Measurements from ENCODE around the gene UGT1A7. TPM values are rescaled to one million over a fixed set of nuclear protein-coding genes. Genes with fewer than 3 reads are reported as not detected.
"Not testable (repeated sequence)": the region's sequence is repeated elsewhere in the genome, so short reads cannot be mapped to it uniquely, and the experiment has no call there.

The UGT1A7 gene
- not detected for polyA plus RNA-seq (2013, experiment 1 of 2)
- not detected for polyA plus RNA-seq (2013, experiment 2 of 2)

DNA sequence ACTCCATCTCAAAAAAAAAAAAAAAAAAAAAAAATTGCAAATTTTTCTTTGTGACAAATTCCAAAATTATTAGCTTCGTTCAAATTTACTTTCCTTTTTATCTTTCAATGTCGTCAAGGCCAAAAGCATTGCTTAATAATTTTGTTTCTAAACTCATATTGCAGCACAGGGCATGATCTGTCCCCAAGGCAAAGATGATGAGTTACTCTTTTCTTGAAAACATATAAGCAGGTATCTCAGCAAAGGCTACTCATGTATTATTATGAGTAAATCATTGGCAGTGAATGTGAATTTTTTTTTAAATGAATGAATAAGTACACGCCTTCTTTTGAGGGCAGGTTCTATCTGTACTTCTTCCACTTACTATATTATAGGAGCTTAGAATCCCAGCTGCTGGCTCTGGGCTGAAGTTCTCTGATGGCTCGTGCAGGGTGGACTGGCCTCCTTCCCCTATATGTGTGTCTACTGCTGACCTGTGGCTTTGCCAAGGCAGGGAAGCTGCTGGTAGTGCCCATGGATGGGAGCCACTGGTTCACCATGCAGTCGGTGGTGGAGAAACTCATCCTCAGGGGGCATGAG is at the start of gene UGT1A7:
UGT1A7 (plus strand) TSS at position 381 of the 579 bp plus-strand sequence; CDS start at position 418, 37 bp downstream.
- Histone ChIP-seq H3K9ac (ENCODE audit: low read depth, low read length) (no peak within 1 kb of the TSS), H3K36me3 (ENCODE audit: insufficient read depth, low read length) (no peaks in the 10 kb centered on the region), H3K27ac (ENCODE audit: low read depth, low read length) (no peak within 1 kb of the TSS), H3K4me1 (ENCODE audit: insufficient read depth, low read length) (no peaks in the 10 kb centered on the region), H3K9me3 (ENCODE audit: insufficient read depth, low read depth, low read length) (no peaks in the 10 kb centered on the region), H3K4me3 (ENCODE audit: low read length) (no peak within 1 kb of the TSS), H3K27me3 (ENCODE audit: insufficient read depth, low read length) (no peaks in the 10 kb centered on the region)
- 83% methylated on average over 5 of the region's 5 CpGs for WGBS

GRCh38 chr2:233636306-233636705 is 45.4 kb upstream of the UGT1A7 start, which contains the start of gene UGT1A10:
Gene UGT1A10, plus strand, starts transcription at chr2:233636448. Its CDS starts 75 bp downstream, at chr2:233636523.
- H3K36me3 ChIP-seq (ENCODE audit: insufficient read depth, low read length); H3K4me3 ChIP-seq (ENCODE audit: low read length); H3K27me3 ChIP-seq (ENCODE audit: insufficient read depth, low read length); H3K27ac ChIP-seq (ENCODE audit: low read depth, low read length); H3K9ac ChIP-seq (ENCODE audit: low read depth, low read length); H3K4me1 ChIP-seq (ENCODE audit: insufficient read depth, low read length); H3K9me3 ChIP-seq (ENCODE audit: insufficient read depth, low read depth, low read length): not testable (repeated sequence)
- WGBS: 94% methylated on average over 10 of the region's 10 CpGs

DNA sequence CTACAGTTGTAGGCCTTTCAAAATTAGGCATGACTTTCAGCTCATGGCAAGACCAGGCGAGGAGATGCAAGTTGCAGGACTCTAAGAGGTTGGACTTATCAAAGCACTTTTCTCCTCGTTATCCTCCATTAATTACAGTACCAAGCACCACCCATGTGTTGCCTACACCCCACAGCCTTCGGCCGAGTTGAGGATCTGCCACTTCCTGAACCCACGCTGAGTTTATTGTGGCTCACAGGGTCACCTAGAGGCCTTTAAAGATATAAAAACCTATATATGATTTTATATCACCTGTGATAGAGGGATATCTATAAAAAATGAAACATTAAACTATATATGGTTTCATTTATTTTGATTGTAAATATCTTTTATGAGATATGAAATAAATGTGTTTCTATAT is 42.9 kb upstream of the UGT1A7 start:
- H3K27ac ChIP-seq (ENCODE audit: low read depth, low read length): no peak overlapping the region
- 89% methylated on average over 5 of the region's 5 CpGs for WGBS
- no peaks in the 10 kb centered on the region for H3K36me3 ChIP-seq (ENCODE audit: insufficient read depth, low read length)
- no peaks in the 10 kb centered on the region for H3K9me3 ChIP-seq (ENCODE audit: insufficient read depth, low read depth, low read length)
- no peak overlapping the region for H3K4me3 ChIP-seq (ENCODE audit: low read length)
- H3K9ac ChIP-seq (ENCODE audit: low read depth, low read length): no peak overlapping the region
- no peaks in the 10 kb centered on the region for H3K27me3 ChIP-seq (ENCODE audit: insufficient read depth, low read length)
- no peaks in the 10 kb centered on the region for H3K4me1 ChIP-seq (ENCODE audit: insufficient read depth, low read length)

GRCh38 chr2:233639860-233640259 is 41.8 kb upstream of the UGT1A7 start:
- Histone ChIP-seq H3K9ac (ENCODE audit: low read depth, low read length) (no peak overlapping the region), H3K4me3 (ENCODE audit: low read length) (no peak overlapping the region), H3K27me3 (ENCODE audit: insufficient read depth, low read length) (no peaks in the 10 kb centered on the region), H3K36me3 (ENCODE audit: insufficient read depth, low read length) (no peaks in the 10 kb centered on the region), H3K4me1 (ENCODE audit: insufficient read depth, low read length) (no peaks in the 10 kb centered on the region), H3K9me3 (ENCODE audit: insufficient read depth, low read depth, low read length) (peaks cover 3% of the 10 kb centered on the region; the same call in 1 of the 2 replicates), H3K27ac (ENCODE audit: low read depth, low read length) (no peak overlapping the region)

DNA sequence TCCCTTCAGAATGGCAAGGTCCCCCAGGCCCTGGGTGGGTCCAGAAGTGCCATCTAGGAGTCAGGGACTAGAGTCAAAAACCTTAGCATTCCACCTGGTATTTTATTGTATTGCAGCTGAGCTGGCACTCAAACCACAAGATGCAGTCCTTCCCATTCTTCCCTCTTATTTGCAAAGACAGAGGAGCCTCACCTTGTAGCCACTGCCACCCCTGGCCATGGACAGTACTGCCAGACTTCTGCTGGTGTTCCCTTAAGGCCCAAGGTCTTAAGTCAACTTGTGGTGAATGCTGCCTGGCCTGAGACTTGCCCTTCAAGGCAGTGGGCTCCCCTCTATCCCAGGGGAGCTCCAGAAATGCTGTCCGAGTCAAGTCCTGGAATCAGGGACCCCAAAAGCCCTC is 38.6 kb upstream of the UGT1A7 start:
- peaks cover 24% of the 10 kb centered on the region for H3K9me3 ChIP-seq (ENCODE audit: insufficient read depth, low read depth, low read length)
- H3K27me3 ChIP-seq (ENCODE audit: insufficient read depth, low read length): no peaks in the 10 kb centered on the region
- whole genome bisulfite sequencing: 93% methylated on average over 1 of the region's 1 CpG
- no peak overlapping the region for H3K9ac ChIP-seq (ENCODE audit: low read depth, low read length)
- no peaks in the 10 kb centered on the region for H3K36me3 ChIP-seq (ENCODE audit: insufficient read depth, low read length)
- H3K27ac ChIP-seq (ENCODE audit: low read depth, low read length): no peak overlapping the region
- H3K4me1 ChIP-seq (ENCODE audit: insufficient read depth, low read length): no peaks in the 10 kb centered on the region
- H3K4me3 ChIP-seq (ENCODE audit: low read length): no peak overlapping the region

GRCh38 chr2:233646033-233646432 is 35.7 kb upstream of the UGT1A7 start:
- 90% methylated on average over 3 of the region's 3 CpGs for WGBS
- H3K4me3 ChIP-seq (ENCODE audit: low read length); H3K9ac ChIP-seq (ENCODE audit: low read depth, low read length); H3K36me3 ChIP-seq (ENCODE audit: insufficient read depth, low read length); H3K27me3 ChIP-seq (ENCODE audit: insufficient read depth, low read length); H3K27ac ChIP-seq (ENCODE audit: low read depth, low read length); H3K4me1 ChIP-seq (ENCODE audit: insufficient read depth, low read length): not testable (repeated sequence)
- H3K9me3 ChIP-seq (ENCODE audit: insufficient read depth, low read depth, low read length): peaks cover 24% of the 10 kb centered on the region

- Histone ChIP-seq H3K4me1 (ENCODE audit: insufficient read depth, low read length) (no peaks in the 10 kb centered on the region), H3K27ac (ENCODE audit: low read depth, low read length) (no peak overlapping the region), H3K4me3 (ENCODE audit: low read length) (no peak overlapping the region), H3K9ac (ENCODE audit: low read depth, low read length) (no peak overlapping the region), H3K27me3 (ENCODE audit: insufficient read depth, low read length) (no peaks in the 10 kb centered on the region), H3K36me3 (ENCODE audit: insufficient read depth, low read length) (no peaks in the 10 kb centered on the region), H3K9me3 (ENCODE audit: insufficient read depth, low read depth, low read length) (peaks cover 10% of the 10 kb centered on the region)
- WGBS: 92% methylated on average over 2 of the region's 4 CpGs
Observed at GRCh38 chr2:233650981-233651380, 30.7 kb upstream of the UGT1A7 start.

DNA sequence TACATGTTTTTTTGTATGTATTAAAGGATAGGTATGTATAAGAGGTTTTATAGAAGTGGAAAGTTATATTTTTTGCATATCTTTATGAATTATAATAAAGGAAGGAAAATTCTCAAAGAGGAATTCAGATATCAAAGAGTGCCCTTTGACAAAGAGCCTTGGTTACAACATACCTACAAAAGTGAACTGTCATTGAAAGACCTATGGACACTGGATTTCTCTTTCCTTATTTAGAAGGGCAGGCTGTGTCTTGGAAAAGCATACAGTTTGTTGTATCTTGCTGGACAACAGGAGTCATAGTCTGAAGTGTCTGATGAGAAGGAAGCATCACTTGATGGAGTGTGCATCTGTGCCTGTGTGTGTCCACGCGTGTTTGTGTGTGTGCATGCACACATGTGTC is 30.3 kb upstream of the UGT1A7 start:
- H3K27me3 ChIP-seq (ENCODE audit: insufficient read depth, low read length): no peaks in the 10 kb centered on the region
- no peaks in the 10 kb centered on the region for H3K36me3 ChIP-seq (ENCODE audit: insufficient read depth, low read length)
- no peak overlapping the region for H3K9ac ChIP-seq (ENCODE audit: low read depth, low read length)
- WGBS: 100% methylated on average over 2 of the region's 2 CpGs
- H3K4me1 ChIP-seq (ENCODE audit: insufficient read depth, low read length): no peaks in the 10 kb centered on the region
- no peak overlapping the region for H3K4me3 ChIP-seq (ENCODE audit: low read length)
- peaks cover 6% of the 10 kb centered on the region for H3K9me3 ChIP-seq (ENCODE audit: insufficient read depth, low read depth, low read length)
- no peak overlapping the region for H3K27ac ChIP-seq (ENCODE audit: low read depth, low read length)

DNA sequence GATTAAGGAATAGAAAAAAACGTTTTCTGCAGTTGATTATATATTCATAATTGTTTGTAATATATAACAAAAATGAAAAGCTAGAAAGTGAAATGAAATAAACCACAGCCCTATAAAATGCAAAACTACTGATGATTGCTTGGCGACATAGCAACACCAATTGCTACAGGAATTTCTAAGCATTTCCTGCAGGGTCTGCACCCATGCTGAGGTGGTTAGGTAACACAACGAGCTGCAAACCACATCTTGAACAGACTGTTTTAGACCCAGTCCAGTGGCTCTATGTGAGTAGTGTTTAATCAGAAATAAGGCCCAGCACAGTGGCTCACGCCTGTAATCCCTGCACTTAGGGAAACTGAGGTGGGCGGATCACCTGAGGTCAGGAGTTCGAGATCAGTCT is 27.2 kb upstream of the UGT1A7 start:
- no peak overlapping the region for H3K9ac ChIP-seq (ENCODE audit: low read depth, low read length)
- H3K27me3 ChIP-seq (ENCODE audit: insufficient read depth, low read length): no peaks in the 10 kb centered on the region
- no peaks in the 10 kb centered on the region for H3K36me3 ChIP-seq (ENCODE audit: insufficient read depth, low read length)
- WGBS: 88% methylated on average over 5 of the region's 6 CpGs
- H3K4me1 ChIP-seq (ENCODE audit: insufficient read depth, low read length): no peaks in the 10 kb centered on the region
- no peaks in the 10 kb centered on the region for H3K9me3 ChIP-seq (ENCODE audit: insufficient read depth, low read depth, low read length)
- H3K27ac ChIP-seq (ENCODE audit: low read depth, low read length): no peak overlapping the region
- no peak overlapping the region for H3K4me3 ChIP-seq (ENCODE audit: low read length)

GRCh38 chr2:233655043-233655442 is 26.7 kb upstream of the UGT1A7 start:
- H3K4me3 ChIP-seq (ENCODE audit: low read length): no peak overlapping the region
- H3K27me3 ChIP-seq (ENCODE audit: insufficient read depth, low read length): no peaks in the 10 kb centered on the region
- H3K27ac ChIP-seq (ENCODE audit: low read depth, low read length): no peak overlapping the region
- H3K9me3 ChIP-seq (ENCODE audit: insufficient read depth, low read depth, low read length): no peaks in the 10 kb centered on the region
- WGBS: 79% methylated on average over 1 of the region's 1 CpG
- no peak overlapping the region for H3K9ac ChIP-seq (ENCODE audit: low read depth, low read length)
- H3K4me1 ChIP-seq (ENCODE audit: insufficient read depth, low read length): no peaks in the 10 kb centered on the region
- H3K36me3 ChIP-seq (ENCODE audit: insufficient read depth, low read length): no peaks in the 10 kb centered on the region

DNA sequence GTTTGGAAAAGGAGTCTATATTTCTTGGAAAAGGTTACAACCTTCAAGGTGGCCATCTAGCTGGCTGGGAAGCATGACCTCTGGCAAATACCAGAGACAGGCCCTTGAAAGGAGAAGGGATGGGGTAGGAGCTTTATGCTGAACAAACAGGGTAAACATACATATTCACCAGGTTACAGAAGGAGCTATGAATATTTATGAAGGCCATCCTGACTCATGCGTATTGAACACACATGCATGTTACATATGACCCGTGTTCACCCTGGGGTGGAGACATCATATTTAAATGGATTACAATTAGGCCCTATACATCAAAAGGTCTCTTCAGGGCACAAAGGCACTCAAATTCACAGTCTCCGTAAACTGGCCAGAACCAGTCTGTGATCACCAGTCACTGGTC is 25.8 kb upstream of the UGT1A7 start:
- not testable (repeated sequence) for H3K4me1 ChIP-seq (ENCODE audit: insufficient read depth, low read length); H3K27me3 ChIP-seq (ENCODE audit: insufficient read depth, low read length); H3K4me3 ChIP-seq (ENCODE audit: low read length); H3K9ac ChIP-seq (ENCODE audit: low read depth, low read length); H3K9me3 ChIP-seq (ENCODE audit: insufficient read depth, low read depth, low read length); H3K36me3 ChIP-seq (ENCODE audit: insufficient read depth, low read length); H3K27ac ChIP-seq (ENCODE audit: low read depth, low read length)
- 84% methylated on average over 2 of the region's 3 CpGs for WGBS

GRCh38 chr2:233656443-233656842 is 25.3 kb upstream of the UGT1A7 start:
- H3K9me3 ChIP-seq (ENCODE audit: insufficient read depth, low read depth, low read length): no peaks in the 10 kb centered on the region
- no peaks in the 10 kb centered on the region for H3K27me3 ChIP-seq (ENCODE audit: insufficient read depth, low read length)
- H3K4me1 ChIP-seq (ENCODE audit: insufficient read depth, low read length): no peaks in the 10 kb centered on the region
- no peak overlapping the region for H3K9ac ChIP-seq (ENCODE audit: low read depth, low read length)
- H3K27ac ChIP-seq (ENCODE audit: low read depth, low read length): no peak overlapping the region
- no peak overlapping the region for H3K4me3 ChIP-seq (ENCODE audit: low read length)
- 94% methylated on average over 10 of the region's 10 CpGs for WGBS
- H3K36me3 ChIP-seq (ENCODE audit: insufficient read depth, low read length): no peaks in the 10 kb centered on the region
